Activated naive CD8-positive, alpha-beta T cell treated with anti-CD3 and anti-CD28 coated beads, Interleukin-2, amount 10 ng/mL, durations not matched to agents 7 days and 5 days (primary cell): ENCODE measurements around the gene PKIG. TPM values are rescaled to one million over a fixed set of nuclear protein-coding genes. Genes with fewer than 3 reads are reported as not detected.

Experiments used
- ATAC-seq: fragments of 150-1000 bp; cut with Tn5 transposase; one replicate; pipeline ENCODE4 v1.10.0; 2021; ENCODE audit warnings: low read depth, moderate library complexity
- POLR2A ChIA-PET: fragments of 350-600 bp; sonication (Branson Sonifier 250); formaldehyde crosslinking; loops from one replicate; lab custom pipeline; 2021; ENCODE audit warnings: antibody characterized with exemption; lab: Charles Lee
- DNase-seq: peaks from one replicate; pipeline ENCODE4 v3.0.0; 2021
- H3K27ac Mint-ChIP-seq: one replicate; pipeline ENCODE4 v1.8.0; 2022; ENCODE audit warnings: mild to moderate bottlenecking, mixed read lengths
- H3K27me3 Mint-ChIP-seq: one replicate; pipeline ENCODE4 v1.8.0; 2022; ENCODE audit warnings: mild to moderate bottlenecking, moderate library complexity, mixed read lengths
- H3K36me3 Mint-ChIP-seq: one replicate; pipeline ENCODE4 v1.8.0; 2021; ENCODE audit warnings: mild to moderate bottlenecking, mixed read lengths
- H3K4me1 Mint-ChIP-seq: one replicate; pipeline ENCODE4 v1.8.0; 2021; ENCODE audit warnings: mixed read lengths
- H3K4me3 Mint-ChIP-seq: one replicate; pipeline ENCODE4 v1.8.0; 2022; ENCODE audit warnings: mild to moderate bottlenecking, moderate library complexity, mixed read lengths
- H3K9me3 Mint-ChIP-seq: one replicate; pipeline ENCODE4 v1.8.0; 2021; ENCODE audit warnings: mixed read lengths
- total RNA-seq, 2 experiments: library from RNA; stranded (reverse); gene quantifications; one replicate each; pipeline ENCODE4 v1.2.3, GENCODE V29; 2021

The PKIG gene
- total RNA-seq, result 1 to 10 TPM; 2.5 to 3.1 TPM

DNA sequence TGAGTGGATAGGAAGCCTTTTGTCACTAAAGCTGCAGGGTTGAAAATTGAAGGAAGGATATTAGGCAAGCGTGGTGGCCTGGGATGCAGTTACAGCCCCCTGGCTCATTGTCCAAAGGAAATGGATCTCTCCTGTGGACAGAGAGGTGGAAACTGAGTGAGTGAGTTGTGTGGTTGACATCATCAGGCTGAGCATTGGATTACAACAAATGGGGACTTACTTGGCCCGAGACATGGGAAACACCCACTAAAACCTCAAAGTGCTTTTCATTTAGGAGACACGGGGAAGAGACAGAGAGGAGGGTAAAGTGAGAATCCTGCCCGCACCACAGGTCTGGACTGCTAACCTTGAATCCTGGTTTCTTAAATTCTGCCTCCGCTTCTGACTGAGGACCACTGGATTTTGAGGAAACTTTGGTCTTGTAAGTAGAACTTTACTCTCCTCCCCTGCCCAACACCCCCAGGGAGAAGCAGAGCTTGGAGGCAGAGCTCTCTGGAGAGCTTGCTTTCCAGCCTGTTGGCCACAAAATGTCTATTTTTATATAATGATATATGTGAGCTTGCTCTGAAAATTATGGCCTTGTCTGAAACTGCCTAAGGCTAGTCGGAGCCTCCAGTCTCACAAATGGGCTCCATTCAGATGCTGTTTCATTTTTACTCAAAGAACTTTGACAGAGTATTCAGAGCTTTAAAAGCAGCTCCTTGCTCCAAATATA lies at the start of gene PKIG:
Gene PKIG (plus strand): TSS at position 269 of the 715 bp plus-strand sequence. CDS start 31,978 bp downstream, outside the sequence.
- H3K9me3 Mint-ChIP-seq, result no peaks in the 10 kb centered on the region
- H3K4me1 Mint-ChIP-seq, result peaks cover 12% of the 10 kb centered on the region
- DNase-seq (no peak), ATAC-seq (no peak)
- H3K36me3 Mint-ChIP-seq, result no peaks in the 10 kb centered on the region
- H3K27ac Mint-ChIP-seq, result no peak within 1 kb of the TSS
- POLR2A ChIA-PET, result no interaction called here
- peaks cover 2% of the 10 kb centered on the region for H3K27me3 Mint-ChIP-seq
- H3K4me3 Mint-ChIP-seq, result no peak within 1 kb of the TSS

DNA sequence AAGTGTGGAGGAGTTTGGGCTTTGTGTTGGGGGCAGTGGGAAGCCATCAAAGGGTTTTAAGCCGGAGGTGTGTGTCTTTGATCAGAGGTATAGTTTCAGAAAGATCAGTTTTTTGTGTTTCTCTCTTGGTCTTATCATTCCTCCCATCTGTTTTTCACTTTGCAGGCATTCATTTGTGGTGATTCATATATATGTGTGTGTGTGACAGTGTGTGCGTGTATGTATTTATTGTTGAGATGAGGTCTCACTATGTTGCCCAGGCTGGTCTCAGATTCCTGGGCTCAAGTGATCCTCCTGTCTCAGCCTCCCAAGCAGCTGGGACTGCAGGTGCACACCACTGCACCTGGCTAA lies 49.4 kb upstream of the PKIG start:
- Mint-ChIP-seq H3K36me3 (no peaks in the 10 kb centered on the region), H3K4me1 (peaks cover 6% of the 10 kb centered on the region), H3K27ac (no peak overlapping the region), H3K27me3 (no peaks in the 10 kb centered on the region), H3K4me3 (no peak overlapping the region), H3K9me3 (no peaks in the 10 kb centered on the region)
- POLR2A ChIA-PET, result no interaction called here
- no peak for DNase-seq
- ATAC-seq, result peak; percentile 27

DNA sequence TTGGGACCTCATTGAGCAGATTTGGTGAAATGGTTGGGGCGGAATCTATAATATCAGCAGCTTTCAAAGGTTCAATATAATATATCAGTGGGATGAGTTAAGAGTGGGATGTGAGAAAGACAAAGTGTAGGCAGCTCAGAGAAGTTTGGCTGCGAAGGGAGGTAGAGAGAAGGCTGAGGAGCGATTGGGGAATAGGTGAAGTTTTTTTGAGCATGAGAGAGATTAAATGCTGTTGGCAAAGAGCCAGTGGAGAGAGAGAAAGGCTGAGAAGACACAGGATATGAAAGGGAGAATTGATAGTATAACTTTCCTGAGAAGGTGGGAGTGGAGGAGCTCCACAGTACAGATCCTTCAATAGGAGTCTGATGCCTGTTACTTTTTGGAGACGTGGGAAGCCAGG lies 48.5 kb upstream of the PKIG start:
- Mint-ChIP-seq H3K4me1 (peaks cover 7% of the 10 kb centered on the region), H3K36me3 (no peaks in the 10 kb centered on the region), H3K27me3 (peaks cover 2% of the 10 kb centered on the region), H3K9me3 (no peaks in the 10 kb centered on the region), H3K4me3 (no peak overlapping the region), H3K27ac (no peak overlapping the region)
- POLR2A ChIA-PET, result no interaction called here
- DNase-seq (no peak), ATAC-seq (no peak)

DNA sequence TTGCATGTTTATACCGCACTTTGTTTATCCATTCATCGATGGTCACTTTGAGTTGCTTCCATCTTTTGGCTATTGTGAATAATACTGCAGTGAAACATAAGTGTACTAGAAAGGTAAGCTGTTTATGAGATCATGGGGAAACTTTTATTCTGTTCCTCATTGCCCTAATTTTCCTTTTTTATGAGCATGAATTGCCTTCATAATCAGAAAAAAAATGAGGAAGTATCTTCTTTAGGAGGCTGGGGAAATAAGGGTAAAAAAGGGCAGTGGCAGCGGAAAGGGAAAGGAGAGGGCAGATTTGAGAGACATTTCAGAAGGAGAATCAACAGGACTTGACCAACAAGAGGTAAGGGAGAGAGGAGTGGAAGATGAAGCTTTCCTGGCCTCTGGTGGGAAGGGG lies 46.2 kb upstream of the PKIG start:
- POLR2A ChIA-PET, result no interaction called here
- no peaks in the 10 kb centered on the region for H3K36me3 Mint-ChIP-seq
- ATAC-seq, result no peak
- H3K27me3 Mint-ChIP-seq, result peaks cover 2% of the 10 kb centered on the region
- no peaks in the 10 kb centered on the region for H3K9me3 Mint-ChIP-seq
- H3K4me1 Mint-ChIP-seq, result peaks cover 7% of the 10 kb centered on the region
- no peak for DNase-seq
- no peak overlapping the region for H3K4me3 Mint-ChIP-seq
- no peak overlapping the region for H3K27ac Mint-ChIP-seq

DNA sequence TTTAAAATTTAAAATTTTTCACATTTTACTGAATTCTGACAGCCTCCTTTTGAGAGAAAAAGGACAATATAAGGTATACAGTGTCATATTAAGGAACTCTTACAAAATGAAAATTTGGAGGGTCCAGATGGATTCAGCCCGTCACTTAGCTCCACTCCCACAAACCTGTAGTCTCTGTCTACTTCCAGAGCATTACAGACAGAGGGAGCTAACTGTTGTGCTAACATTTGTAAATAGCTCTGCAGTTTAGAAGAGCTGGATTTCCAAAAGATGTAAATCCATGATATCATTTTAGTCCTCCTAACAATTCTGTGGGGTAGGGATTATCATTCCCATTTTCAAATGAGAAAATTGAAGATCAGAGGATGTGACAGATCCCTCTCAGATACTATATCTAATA lies 44.4 kb upstream of the PKIG start:
- H3K4me3 Mint-ChIP-seq, result no peak overlapping the region
- POLR2A ChIA-PET, result no interaction called here
- no peak for ATAC-seq
- no peaks in the 10 kb centered on the region for H3K9me3 Mint-ChIP-seq
- H3K27ac Mint-ChIP-seq, result no peak overlapping the region
- H3K36me3 Mint-ChIP-seq, result no peaks in the 10 kb centered on the region
- no peak for DNase-seq
- peaks cover 2% of the 10 kb centered on the region for H3K27me3 Mint-ChIP-seq
- H3K4me1 Mint-ChIP-seq, result peaks cover 5% of the 10 kb centered on the region

DNA sequence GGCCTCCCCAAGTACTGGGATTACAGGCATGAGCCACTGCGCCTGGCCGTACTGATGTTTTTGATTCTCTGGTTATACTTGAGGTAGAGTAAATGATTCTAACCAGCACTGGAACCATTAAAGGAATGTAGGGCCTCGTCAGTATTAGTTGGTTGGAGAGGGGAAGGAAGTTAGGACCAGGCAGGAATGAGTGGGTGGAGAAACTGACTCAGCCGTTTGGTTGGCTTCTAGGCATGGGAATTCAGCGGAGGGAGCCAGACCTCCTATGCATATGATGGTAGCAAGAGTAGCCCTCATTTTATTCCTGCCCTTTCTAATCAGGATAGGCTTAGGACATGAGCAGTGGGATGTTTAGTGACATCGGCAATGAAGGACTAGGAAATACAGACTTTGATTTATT lies 41.5 kb upstream of the PKIG start:
- Mint-ChIP-seq H3K27ac (no peak overlapping the region), H3K9me3 (no peaks in the 10 kb centered on the region), H3K4me3 (no peak overlapping the region), H3K4me1 (peaks cover 5% of the 10 kb centered on the region), H3K36me3 (no peaks in the 10 kb centered on the region), H3K27me3 (peaks cover 2% of the 10 kb centered on the region)
- ATAC-seq (no peak), DNase-seq (no peak)
- POLR2A ChIA-PET, result interaction anchor here (0.7 kb wide), 1 partner anchor 57 kb away, joined by 3 read pairs; no protein-coding TSS in a partner anchor

DNA sequence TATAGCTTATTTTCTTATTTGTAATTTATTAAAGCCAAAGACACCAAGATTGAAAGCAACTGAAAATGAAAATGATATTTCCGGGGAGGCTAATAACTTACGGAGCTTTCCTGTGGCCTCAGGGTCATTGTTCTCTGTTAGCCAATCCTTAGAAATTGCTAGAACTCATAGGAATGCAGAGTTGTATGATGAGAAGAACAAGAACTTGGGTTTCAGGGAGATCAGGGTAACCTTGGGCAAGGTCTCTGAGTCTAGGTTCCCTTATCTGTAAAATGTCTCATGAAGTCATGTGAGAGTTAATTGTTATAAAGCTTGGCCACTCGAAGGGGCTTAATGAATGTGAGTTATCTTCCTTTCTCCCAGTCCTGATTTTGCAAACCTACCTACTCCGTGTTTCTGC lies 40.4 kb upstream of the PKIG start:
- DNase-seq (no peak), ATAC-seq (no peak)
- no peak overlapping the region for H3K4me3 Mint-ChIP-seq
- POLR2A ChIA-PET, result no interaction called here
- H3K36me3 Mint-ChIP-seq, result no peaks in the 10 kb centered on the region
- no peak overlapping the region for H3K27ac Mint-ChIP-seq
- peaks cover 2% of the 10 kb centered on the region for H3K27me3 Mint-ChIP-seq
- H3K9me3 Mint-ChIP-seq, result no peaks in the 10 kb centered on the region
- H3K4me1 Mint-ChIP-seq, result peaks cover 1% of the 10 kb centered on the region

DNA sequence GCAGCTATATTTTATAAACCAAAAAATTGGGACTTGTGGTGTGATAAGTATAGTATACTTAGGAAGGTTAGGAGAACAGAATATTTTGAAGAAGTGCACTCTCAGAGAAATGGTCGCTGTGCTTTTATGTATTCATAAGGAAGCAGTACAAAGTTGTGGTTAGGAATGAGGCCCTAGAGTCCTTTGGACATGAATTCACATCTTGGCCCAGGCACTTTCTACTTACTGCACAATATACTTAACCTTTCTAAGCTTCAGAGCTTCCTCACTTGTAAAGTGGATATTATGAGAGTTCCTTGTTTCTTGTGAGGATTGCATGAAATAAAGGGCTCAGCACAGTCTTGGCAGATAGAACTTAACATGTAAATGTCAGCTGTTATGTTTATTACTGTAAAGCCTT lies 39.5 kb upstream of the PKIG start:
- POLR2A ChIA-PET, result no interaction called here
- no peaks in the 10 kb centered on the region for H3K9me3 Mint-ChIP-seq
- H3K4me1 Mint-ChIP-seq, result peaks cover 1% of the 10 kb centered on the region
- no peak for ATAC-seq
- DNase-seq, result no peak
- no peaks in the 10 kb centered on the region for H3K36me3 Mint-ChIP-seq
- no peak overlapping the region for H3K4me3 Mint-ChIP-seq
- H3K27ac Mint-ChIP-seq, result no peak overlapping the region
- peaks cover 5% of the 10 kb centered on the region for H3K27me3 Mint-ChIP-seq

DNA sequence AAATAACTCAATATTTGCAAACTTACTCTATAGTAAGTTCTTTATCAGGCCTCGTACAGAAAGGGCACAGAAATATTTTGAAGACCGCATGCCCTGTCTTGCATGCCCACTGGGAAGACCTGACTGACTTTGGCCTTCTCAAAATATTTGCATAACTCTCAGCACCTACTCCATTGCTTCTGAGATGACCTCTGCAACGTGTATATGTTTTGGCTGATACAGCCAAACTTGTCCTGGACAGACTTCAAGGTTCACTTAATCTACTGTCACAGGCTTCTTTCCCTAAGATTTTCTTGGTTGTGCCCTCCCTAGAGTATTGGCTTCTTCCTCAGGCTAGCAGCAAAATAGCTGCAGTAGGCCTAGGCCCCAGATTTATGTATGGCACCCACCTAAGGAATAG lies 39.0 kb upstream of the PKIG start:
- Mint-ChIP-seq H3K27me3 (peaks cover 5% of the 10 kb centered on the region), H3K9me3 (no peaks in the 10 kb centered on the region), H3K27ac (no peak overlapping the region), H3K4me3 (no peak overlapping the region), H3K36me3 (no peaks in the 10 kb centered on the region), H3K4me1 (peaks cover 1% of the 10 kb centered on the region)
- POLR2A ChIA-PET, result no interaction called here
- DNase-seq (no peak), ATAC-seq (no peak)

DNA sequence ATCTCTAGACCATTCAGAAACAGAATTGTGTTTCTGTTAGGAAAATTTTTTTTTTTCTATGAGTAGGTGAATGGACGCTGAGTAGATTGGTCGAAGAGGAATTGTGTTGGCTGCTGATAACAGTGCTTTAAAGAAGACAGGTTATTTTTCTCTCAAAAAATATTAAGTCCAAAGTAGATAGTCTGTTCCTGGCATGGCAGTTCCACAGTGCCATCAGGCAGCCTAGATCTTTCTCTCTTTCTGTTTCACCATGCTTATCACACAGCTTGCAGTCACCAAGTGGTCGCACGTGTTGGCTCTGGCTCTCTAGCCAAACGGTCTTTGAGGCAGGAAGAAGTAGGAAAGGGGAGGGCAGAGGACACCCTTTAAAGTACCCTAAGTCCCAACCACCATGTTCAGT lies 38.1 kb upstream of the PKIG start:
- Mint-ChIP-seq H3K4me1 (no peaks in the 10 kb centered on the region), H3K4me3 (no peak overlapping the region), H3K27me3 (peaks cover 3% of the 10 kb centered on the region), H3K36me3 (no peaks in the 10 kb centered on the region), H3K27ac (no peak overlapping the region), H3K9me3 (no peaks in the 10 kb centered on the region)
- POLR2A ChIA-PET, result no interaction called here
- ATAC-seq (no peak), DNase-seq (no peak)

DNA sequence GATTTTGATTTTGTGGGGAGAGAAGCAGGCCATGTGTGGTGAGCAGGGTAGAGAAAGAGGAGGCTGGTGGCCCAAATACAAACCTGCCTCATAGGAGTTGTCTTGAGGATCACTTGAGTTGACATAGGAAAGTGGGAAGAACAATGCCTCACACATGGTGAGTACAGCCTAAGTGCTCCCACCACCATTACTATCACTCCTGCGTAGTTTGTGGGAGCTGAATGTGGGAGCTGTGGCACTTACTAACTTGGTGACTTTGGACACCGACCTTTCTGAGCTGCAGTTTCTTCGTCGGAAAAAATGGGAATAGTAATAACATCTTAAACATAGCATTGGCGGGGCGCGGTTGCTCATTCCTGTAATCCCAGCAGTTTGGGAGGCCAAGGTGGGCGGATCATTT lies 35.0 kb upstream of the PKIG start:
- POLR2A ChIA-PET, result no interaction called here
- no peaks in the 10 kb centered on the region for H3K9me3 Mint-ChIP-seq
- H3K27me3 Mint-ChIP-seq, result peaks cover 3% of the 10 kb centered on the region
- no peak overlapping the region for H3K27ac Mint-ChIP-seq
- no peaks in the 10 kb centered on the region for H3K36me3 Mint-ChIP-seq
- no peak for ATAC-seq
- H3K4me3 Mint-ChIP-seq, result no peak overlapping the region
- no peak for DNase-seq
- H3K4me1 Mint-ChIP-seq, result no peaks in the 10 kb centered on the region

DNA sequence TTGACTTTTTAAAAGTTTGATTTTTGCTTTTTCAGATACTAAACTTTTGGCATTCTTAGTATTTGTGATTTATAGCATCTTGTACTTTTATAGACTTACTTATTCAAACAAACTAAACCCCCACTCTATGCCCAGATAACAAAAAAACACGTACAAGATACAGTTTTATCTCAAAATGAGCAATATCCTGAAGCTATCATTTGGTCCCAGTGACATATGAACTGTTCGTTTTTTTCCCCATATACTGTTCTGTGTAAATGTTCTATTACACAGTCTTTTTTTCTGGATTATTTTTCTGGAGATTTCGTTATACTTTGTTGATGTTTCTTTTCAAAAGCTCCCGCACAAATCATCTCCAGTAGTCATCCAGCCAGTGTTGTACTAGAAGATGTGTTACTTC lies 33.3 kb upstream of the PKIG start:
- POLR2A ChIA-PET, result no interaction called here
- Mint-ChIP-seq H3K27me3 (peaks cover 3% of the 10 kb centered on the region), H3K9me3 (no peaks in the 10 kb centered on the region), H3K27ac (no peak overlapping the region), H3K4me1 (peaks cover 4% of the 10 kb centered on the region), H3K4me3 (no peak overlapping the region), H3K36me3 (peaks cover 2% of the 10 kb centered on the region)
- ATAC-seq, result no peak
- no peak for DNase-seq

DNA sequence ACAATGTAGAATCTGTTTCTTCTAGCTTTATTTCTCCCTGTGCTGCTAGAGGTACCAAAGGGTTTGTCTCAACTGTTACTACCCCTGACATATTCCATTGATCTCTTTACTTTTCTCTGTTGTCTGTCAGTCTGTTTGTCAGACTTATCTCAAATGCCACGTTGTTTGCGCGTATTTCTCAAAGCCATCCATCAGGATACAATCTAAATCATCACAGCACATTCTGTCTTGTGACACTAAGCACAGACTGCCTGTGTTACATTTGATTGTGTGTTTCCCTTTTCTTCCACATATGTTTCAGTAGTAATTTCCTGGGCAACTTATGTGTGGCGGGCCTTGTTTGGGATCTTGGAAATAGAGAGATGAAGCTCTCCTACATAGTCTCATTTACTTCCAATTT lies 30.3 kb upstream of the PKIG start:
- no peaks in the 10 kb centered on the region for H3K9me3 Mint-ChIP-seq
- ATAC-seq (no peak), DNase-seq (no peak)
- H3K27me3 Mint-ChIP-seq, result peaks cover 3% of the 10 kb centered on the region
- no peak overlapping the region for H3K4me3 Mint-ChIP-seq
- no peak overlapping the region for H3K27ac Mint-ChIP-seq
- H3K36me3 Mint-ChIP-seq, result peaks cover 2% of the 10 kb centered on the region
- H3K4me1 Mint-ChIP-seq, result peaks cover 4% of the 10 kb centered on the region
- POLR2A ChIA-PET, result no interaction called here

DNA sequence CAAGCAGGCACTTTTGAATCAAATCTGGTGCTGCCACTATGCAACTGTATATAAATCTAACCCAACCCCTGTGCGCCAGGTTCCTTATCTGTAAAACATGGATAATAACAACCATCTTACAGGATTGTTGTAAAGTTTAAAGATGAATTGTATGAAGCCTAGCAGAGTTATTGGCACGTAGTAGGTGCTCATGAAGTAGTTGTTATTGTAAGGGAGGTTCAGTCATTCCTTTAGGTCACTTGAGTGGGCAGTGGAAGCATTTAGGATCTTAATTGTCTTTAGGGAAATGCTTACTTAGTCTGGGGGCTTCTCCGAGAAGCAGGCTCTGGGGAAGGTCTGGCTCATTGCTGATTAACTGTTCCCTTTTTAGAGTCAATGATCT lies 29.8 kb upstream of the PKIG start:
- H3K27ac Mint-ChIP-seq, result no peak overlapping the region
- DNase-seq, result no peak
- no peak overlapping the region for H3K4me3 Mint-ChIP-seq
- no peaks in the 10 kb centered on the region for H3K27me3 Mint-ChIP-seq
- H3K4me1 Mint-ChIP-seq, result peaks cover 4% of the 10 kb centered on the region
- POLR2A ChIA-PET, result no interaction called here
- peaks cover 2% of the 10 kb centered on the region for H3K36me3 Mint-ChIP-seq
- no peaks in the 10 kb centered on the region for H3K9me3 Mint-ChIP-seq
- no peak for ATAC-seq
